ENCODE data around the gene RPTOR.
"Not testable (repeated sequence)": the region's sequence is repeated elsewhere in the genome, so short reads cannot be mapped to it uniquely, and the experiment has no call there.

Gene RPTOR

DNA sequence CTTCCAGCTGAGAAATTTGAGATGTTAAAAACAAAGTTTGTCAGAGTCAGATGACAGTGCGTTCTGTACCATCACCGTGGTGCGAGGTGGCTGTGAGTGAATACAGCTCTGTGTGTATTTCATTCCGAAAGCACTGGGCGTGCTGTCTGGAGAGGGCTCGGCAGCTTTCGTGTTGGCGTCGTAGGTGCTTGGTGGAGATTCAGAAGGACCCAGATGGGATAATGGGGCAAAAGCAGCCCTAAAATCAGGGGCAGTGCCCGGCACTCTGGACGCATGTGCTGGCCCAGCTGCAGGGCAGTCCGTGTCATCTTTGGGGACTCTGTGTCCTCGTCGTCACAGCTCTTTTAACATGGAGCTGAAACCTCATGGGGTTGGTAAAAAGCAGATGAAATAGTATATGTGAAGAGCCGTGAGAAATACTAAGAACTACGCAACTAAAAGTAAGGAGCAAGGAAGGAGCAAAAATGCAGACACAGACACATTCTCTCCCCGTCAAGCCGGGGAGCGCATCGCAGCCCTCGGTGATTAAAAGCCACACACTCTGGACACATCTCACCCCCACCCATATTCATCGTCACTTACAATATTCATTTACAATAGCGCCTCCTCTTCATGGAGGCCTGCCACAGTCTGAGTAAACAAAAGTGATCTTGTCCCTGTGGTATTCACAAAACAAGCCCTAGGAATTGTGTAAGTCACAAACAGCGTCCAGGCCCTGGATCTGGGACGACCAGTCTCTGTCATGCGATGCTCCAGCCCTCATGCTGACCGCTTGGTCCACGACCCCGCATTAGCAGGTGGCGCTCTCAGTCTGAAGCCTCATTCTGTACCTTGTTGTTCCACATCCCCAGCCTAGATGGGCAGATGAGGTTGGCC lies 206.7 kb downstream of the RPTOR start:
- Mint-ChIP-seq H3K4me3 (no peak overlapping the region), H3K9me3 (no peaks in the 10 kb centered on the region), H3K27ac (no peak overlapping the region), H3K4me1 (ENCODE audit: low read depth) (peaks cover 12% of the 10 kb centered on the region), H3K36me3 (ENCODE audit: low read depth) (peaks cover 41% of the 10 kb centered on the region), H3K27me3 (no peaks in the 10 kb centered on the region)
- intact Hi-C loops (cut with micrococcal nuclease): no loop called here

DNA sequence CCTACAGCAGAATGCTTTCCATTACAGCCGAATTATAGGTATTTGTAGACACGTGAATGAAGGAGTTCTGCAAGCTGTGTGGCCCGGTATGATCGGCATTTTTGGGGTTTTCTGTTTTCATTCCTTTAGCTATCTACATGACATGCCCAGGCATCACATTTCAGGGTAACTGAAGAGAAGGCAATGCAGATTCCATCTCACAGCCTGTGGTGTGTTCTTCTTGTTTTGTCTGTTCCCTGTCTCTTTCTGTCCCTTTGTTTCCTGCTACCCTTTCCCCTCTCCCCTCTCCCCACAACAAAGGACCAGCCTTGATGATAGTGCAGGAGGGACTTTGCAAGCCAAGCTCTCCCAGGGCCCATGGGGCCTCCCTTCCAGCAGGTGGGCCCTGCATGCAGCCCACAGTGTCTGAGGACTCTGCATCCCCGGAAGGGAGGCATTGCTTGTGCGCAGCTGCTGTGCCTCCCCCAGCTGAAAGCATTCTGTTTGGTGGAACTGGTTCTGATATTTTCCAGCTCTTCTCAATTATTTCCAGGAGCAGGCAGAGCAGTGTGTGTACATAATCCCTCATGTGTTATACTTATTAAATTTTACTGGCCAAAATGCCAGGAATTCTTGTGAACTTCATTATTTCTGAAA lies 207.4 kb downstream of the RPTOR start:
- Mint-ChIP-seq H3K4me1 (ENCODE audit: low read depth) (peaks cover 12% of the 10 kb centered on the region), H3K9me3 (no peaks in the 10 kb centered on the region), H3K27ac (no peak overlapping the region), H3K4me3 (no peak overlapping the region), H3K36me3 (ENCODE audit: low read depth) (peaks cover 47% of the 10 kb centered on the region), H3K27me3 (no peaks in the 10 kb centered on the region)
- intact Hi-C loops (cut with micrococcal nuclease): no loop called here

DNA sequence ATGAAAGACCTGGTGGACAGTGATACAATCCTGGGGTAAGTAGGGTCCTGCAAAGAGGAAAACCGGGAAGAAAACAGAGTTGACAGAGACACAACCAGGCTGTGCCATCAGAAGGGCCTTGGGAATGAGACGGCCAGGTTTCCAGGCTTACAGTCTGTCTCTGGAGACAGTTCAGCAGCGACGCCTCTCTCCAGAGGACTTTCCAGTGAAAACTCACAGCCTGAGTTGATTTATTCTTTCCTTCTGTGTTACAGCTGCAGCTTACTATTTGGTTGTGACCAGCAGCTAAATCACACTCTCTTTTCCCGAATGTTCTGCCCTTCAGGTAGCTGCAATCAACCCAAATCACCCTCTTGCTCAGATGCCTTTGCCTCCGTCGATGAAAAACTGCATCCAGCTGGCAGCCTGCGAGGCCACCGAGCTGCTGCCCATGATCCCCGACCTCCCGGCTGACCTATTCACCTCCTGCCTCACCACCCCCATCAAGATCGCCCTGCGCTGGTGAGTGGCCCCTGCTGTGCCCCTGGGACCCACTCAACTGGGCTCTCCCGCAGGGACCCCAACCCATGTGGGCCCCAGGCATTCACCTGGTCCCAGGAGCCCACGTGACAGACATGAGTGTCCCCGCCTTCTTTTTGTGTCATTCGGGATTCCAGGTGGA lies 209.2 kb downstream of the RPTOR start:
- Mint-ChIP-seq H3K9me3 (no peaks in the 10 kb centered on the region), H3K4me1 (ENCODE audit: low read depth) (peaks cover 12% of the 10 kb centered on the region), H3K27ac (no peak overlapping the region), H3K27me3 (no peaks in the 10 kb centered on the region), H3K36me3 (ENCODE audit: low read depth) (peaks cover 55% of the 10 kb centered on the region), H3K4me3 (no peak overlapping the region)
- intact Hi-C loops (cut with micrococcal nuclease): no loop called here

DNA sequence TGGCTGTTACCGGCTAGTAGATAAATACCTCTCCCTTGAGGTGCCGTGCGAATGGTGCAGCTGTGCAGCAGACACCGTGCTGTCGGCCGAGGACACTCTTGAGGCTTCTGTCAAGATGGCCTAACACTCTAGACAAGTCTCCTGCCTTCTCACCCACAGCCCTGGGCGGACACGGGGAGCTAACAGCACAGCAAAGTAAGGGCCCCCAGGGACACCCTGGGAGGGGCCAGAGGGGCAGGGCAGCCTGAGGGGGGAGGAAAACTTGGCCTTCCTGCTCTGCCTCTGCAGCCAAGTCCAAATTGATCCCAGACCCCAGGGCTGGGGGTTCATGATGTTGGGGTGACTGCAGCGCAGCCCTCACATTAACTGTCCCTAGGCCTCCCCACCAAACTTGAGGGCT lies 210.2 kb downstream of the RPTOR start:
- Mint-ChIP-seq H3K27me3 (no peaks in the 10 kb centered on the region), H3K36me3 (ENCODE audit: low read depth) (peaks cover 55% of the 10 kb centered on the region), H3K9me3 (no peaks in the 10 kb centered on the region), H3K27ac (no peak overlapping the region), H3K4me1 (ENCODE audit: low read depth) (peaks cover 13% of the 10 kb centered on the region), H3K4me3 (no peak overlapping the region)
- intact Hi-C loops (cut with micrococcal nuclease): no loop called here

DNA sequence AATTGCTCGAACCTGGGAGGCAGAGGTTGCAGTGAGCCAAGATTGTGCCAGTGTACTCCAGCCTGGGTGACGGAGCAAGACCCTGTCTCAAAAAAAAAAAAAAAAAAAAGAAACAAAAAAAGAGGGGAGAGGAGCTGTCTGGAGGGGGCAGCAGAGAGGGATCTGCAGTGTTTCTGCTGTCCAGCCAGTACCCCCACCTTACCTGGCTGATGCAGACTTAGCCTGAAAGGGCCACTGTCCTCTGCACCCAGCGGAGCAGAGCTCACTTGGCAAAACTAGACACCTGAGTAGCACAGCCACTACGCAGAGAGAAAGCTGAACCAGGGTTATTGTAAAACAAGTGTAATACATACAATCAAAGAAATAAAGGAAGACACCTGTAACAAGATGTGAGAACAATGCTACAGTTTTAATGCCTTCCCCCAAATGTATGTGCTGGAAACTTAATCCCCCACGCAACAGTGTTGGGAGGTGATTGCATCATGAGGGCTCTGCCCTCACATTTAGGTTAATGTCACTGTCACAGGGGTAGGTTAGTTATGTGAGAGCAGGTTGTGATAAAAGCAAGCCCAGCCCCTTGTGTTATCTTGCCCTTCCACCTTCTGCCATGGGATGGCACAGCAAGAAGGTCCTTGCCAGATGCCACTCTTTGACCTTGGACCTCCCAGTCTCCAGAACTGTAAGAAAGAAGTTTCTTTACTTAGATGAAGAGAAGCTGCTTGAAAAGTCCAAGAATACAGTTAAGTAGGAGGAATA lies 211.2 kb downstream of the RPTOR start:
- peaks cover 14% of the 10 kb centered on the region for H3K4me1 Mint-ChIP-seq (ENCODE audit: low read depth)
- H3K27ac Mint-ChIP-seq: no peak overlapping the region
- H3K27me3 Mint-ChIP-seq: no peaks in the 10 kb centered on the region
- peaks cover 55% of the 10 kb centered on the region for H3K36me3 Mint-ChIP-seq (ENCODE audit: low read depth)
- no peaks in the 10 kb centered on the region for H3K9me3 Mint-ChIP-seq
- intact Hi-C loops (cut with micrococcal nuclease): no loop called here
- no peak overlapping the region for H3K4me3 Mint-ChIP-seq

DNA sequence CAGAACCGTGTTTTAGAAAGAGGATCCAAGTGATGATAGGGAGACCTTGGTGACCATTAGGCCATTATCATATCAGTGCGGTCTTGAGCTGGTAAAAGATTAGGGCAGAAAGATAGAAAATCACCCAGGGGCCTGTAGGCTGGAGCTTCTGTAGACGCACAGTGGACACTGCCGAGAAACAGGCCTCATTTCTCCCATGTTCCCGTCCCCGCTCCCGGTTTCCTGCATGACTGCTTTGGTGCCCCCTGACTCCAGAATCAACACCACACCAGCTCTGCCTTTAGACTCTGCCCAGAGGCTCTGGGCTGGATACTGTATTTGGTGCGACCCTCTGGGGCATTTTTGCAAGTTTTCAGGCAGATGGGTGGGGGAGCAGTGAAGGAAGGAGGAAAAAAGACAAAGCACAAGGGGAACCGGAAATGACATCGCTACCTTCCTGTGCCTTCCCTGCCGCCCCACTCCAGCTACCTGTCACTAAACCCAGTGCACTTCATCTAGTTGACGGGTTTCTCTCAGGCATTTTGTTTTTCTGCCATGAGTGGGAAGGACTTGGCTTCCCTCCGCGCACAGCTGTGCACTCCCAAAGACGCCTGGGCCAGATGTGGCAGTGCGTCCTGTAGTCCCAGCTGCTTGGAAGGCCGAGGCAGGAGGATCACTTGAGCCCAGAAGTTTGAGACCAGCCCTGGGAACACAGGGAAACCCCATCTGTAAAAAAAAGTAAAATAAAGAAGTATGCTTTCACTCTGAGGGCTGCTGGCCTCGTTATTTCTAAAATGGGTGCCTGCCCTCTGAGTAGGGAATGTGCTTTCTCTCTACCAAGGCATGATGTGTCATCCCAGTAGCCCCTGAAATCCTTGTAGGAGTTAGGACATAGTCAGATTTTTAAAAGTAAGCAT lies 214.1 kb downstream of the RPTOR start:
- Mint-ChIP-seq H3K9me3 (no peaks in the 10 kb centered on the region), H3K27me3 (peaks cover 3% of the 10 kb centered on the region), H3K4me3 (no peak overlapping the region), H3K4me1 (ENCODE audit: low read depth) (peaks cover 9% of the 10 kb centered on the region), H3K36me3 (ENCODE audit: low read depth) (peaks cover 54% of the 10 kb centered on the region), H3K27ac (no peak overlapping the region)
- intact Hi-C loops (cut with micrococcal nuclease): no loop called here

DNA sequence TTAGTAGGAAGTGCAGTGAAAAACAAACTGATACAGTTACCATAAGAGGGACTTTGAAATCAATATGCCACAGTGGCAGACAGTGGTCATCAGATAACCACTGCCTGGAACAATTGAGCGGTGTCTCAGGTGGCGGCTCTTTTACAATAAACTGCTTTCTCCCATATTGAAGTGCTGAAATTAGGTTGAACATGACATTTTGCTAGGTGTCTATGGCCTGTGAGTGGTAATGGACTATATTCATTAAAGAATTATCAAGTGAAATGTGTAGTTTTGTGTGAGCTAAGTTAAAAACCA lies 214.7 kb downstream of the RPTOR start:
- Mint-ChIP-seq H3K9me3 (no peaks in the 10 kb centered on the region), H3K36me3 (ENCODE audit: low read depth) (peaks cover 48% of the 10 kb centered on the region), H3K27me3 (peaks cover 3% of the 10 kb centered on the region), H3K4me3 (no peak overlapping the region), H3K27ac (no peak overlapping the region), H3K4me1 (ENCODE audit: low read depth) (peaks cover 9% of the 10 kb centered on the region)
- intact Hi-C loops (cut with micrococcal nuclease): no loop called here

DNA sequence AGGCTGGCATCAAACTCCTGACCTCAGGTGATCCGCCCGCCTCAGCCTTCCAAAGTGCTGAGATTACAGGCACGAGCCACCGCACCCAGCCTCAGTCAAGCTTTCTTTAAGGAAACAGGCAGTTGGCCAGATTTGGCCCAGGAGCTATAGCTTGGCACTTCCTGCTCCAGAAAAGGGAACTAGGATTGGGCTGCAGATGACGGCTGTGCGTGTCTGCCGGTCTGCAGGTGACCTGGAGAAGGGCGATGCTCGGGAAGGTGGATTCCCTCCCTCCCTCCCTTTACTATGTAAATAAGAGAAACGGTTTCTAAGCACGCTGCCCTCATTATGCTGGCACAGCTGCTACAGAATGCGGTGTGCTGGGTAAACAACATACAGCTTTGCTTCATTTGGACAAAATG lies 215.9 kb downstream of the RPTOR start:
- peaks cover 18% of the 10 kb centered on the region for H3K4me1 Mint-ChIP-seq (ENCODE audit: low read depth)
- H3K27me3 Mint-ChIP-seq: peaks cover 3% of the 10 kb centered on the region
- intact Hi-C loops (cut with micrococcal nuclease): no loop called here
- no peak overlapping the region for H3K4me3 Mint-ChIP-seq
- H3K27ac Mint-ChIP-seq: no peak overlapping the region
- H3K36me3 Mint-ChIP-seq (ENCODE audit: low read depth): peaks cover 40% of the 10 kb centered on the region
- H3K9me3 Mint-ChIP-seq: no peaks in the 10 kb centered on the region

DNA sequence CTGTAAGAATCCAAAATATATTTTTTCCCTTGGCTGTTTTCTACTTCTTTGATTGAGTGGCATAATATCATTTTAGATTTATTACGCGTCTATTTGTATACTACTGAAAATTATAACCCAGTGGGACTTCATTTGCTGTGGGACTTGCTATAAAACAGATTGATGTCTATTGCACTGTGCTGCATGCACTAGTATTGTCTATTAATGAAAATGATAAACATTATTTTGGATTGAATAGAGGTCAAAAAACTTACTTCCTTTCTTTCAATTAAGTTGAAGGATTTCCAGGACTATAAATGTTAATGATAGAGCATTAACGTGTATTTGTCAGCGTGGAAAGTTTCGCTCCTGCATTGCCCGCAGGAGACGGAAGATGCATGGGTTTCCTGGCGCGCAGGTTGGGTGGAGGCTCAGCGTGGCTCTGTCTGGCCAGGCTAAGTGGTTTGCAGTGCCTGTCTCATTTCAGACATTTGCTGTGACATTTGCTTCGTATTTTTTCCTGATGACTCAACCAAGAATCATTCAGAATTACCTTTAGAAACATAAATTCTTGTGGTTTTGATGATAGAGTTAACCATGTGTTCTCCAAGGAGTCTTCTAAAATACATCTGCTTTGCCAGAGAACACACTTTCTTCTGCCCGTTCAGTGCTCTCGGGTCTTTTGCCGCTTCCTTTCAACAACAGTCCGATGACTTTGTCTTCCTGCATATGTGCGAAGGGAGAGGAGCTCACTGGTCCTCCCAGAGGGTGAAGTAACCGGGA lies 216.7 kb downstream of the RPTOR start:
- H3K36me3 Mint-ChIP-seq (ENCODE audit: low read depth): peaks cover 35% of the 10 kb centered on the region
- peaks cover 3% of the 10 kb centered on the region for H3K27me3 Mint-ChIP-seq
- no peak overlapping the region for H3K27ac Mint-ChIP-seq
- no peaks in the 10 kb centered on the region for H3K9me3 Mint-ChIP-seq
- intact Hi-C loops (cut with micrococcal nuclease): no loop called here
- H3K4me1 Mint-ChIP-seq (ENCODE audit: low read depth): peaks cover 22% of the 10 kb centered on the region
- H3K4me3 Mint-ChIP-seq: no peak overlapping the region

DNA sequence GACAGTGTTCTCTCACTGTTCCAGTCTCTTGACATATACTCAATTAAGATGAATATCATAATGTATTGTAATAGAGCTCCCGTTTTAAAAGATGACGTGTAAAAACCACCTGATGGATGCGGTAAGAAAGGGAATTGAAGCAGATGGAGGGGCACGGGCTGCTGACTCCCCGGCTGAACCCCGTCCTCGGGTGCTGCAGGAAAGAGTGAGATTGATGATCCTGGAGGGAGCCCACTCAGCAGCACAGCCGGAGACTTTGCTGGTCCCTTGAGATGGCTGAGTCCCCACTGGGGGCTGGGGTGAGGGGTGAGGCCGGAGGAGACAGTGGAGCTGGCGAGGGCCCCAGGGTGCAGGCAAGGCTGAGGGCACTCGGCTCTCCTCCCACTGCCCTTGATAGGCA lies 217.4 kb downstream of the RPTOR start:
- intact Hi-C loops (cut with micrococcal nuclease): no loop called here
- H3K9me3 Mint-ChIP-seq: no peaks in the 10 kb centered on the region
- peaks cover 3% of the 10 kb centered on the region for H3K27me3 Mint-ChIP-seq
- peak overlapping the region; percentile 45 for H3K27ac Mint-ChIP-seq
- peaks cover 28% of the 10 kb centered on the region for H3K36me3 Mint-ChIP-seq (ENCODE audit: low read depth)
- H3K4me3 Mint-ChIP-seq: no peak overlapping the region
- H3K4me1 Mint-ChIP-seq (ENCODE audit: low read depth): peaks cover 22% of the 10 kb centered on the region

DNA sequence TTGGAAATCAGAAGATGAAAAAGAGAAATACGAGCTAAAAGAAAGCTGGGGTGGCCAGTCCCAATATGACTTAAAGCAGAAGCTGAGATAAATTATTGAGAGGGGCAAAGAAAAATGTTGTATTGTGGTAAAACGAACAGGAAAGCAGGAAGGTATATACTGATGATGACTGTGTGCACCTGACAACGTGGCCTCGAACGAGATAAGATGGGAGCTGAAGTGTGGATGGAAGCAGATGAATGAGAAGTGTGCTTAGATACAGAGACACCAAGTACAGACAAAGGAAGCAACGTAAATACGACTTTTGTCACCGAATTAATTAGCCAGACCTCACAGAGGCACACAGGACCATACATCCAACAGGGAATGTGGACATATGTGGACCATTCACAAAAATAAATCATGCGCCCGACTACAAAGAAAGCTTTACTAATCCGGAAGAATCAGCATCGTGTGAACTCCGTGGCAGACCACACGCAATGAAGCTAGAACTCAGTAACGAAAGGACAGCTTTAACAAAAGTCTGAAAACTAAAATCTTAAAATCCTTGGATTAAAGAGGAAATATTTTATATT lies 218.7 kb downstream of the RPTOR start:
- intact Hi-C loops (cut with micrococcal nuclease): no loop called here
- Mint-ChIP-seq H3K36me3 (ENCODE audit: low read depth) (peaks cover 15% of the 10 kb centered on the region), H3K4me3 (no peak overlapping the region), H3K27me3 (peaks cover 3% of the 10 kb centered on the region), H3K27ac (no peak overlapping the region), H3K9me3 (no peaks in the 10 kb centered on the region), H3K4me1 (ENCODE audit: low read depth) (peaks cover 22% of the 10 kb centered on the region)

DNA sequence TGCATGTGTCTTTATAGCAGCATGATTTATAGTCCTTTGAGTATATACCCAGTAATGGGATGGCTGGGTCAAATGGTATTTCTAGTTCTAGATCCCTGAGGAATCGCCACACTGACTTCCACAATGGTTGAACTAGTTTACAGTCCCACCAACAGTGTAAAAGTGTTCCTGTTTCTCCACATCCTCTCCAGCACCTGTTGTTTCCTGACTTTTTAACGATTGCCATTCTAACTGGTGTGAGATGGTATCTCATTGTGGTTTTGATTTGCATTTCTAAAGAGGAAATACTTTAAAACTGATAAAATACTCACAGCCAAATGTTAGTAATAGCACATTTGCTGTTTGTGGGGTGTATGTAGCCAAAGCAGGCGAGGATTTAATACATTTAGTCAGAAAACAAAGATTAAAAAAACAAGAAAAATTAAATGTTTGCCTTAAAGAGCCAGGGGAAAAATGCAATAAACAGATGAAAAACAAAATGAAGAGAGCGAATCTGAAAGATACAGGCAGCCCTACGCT lies 220.0 kb downstream of the RPTOR start:
- intact Hi-C loops (cut with micrococcal nuclease); H3K9me3 Mint-ChIP-seq; H3K27ac Mint-ChIP-seq; H3K4me3 Mint-ChIP-seq; H3K27me3 Mint-ChIP-seq: not testable (repeated sequence)
- Mint-ChIP-seq H3K36me3 (ENCODE audit: low read depth) (peaks cover 15% of the 10 kb centered on the region), H3K4me1 (ENCODE audit: low read depth) (peaks cover 22% of the 10 kb centered on the region)
